ENCODE data around the gene ASTN2. TPM values are rescaled to one million over a fixed set of nuclear protein-coding genes. Genes with fewer than 3 reads are reported as not detected.

Gene ASTN2
- total RNA-seq, 1 experiment from 2014 or later: 25.2 TPM

DNA sequence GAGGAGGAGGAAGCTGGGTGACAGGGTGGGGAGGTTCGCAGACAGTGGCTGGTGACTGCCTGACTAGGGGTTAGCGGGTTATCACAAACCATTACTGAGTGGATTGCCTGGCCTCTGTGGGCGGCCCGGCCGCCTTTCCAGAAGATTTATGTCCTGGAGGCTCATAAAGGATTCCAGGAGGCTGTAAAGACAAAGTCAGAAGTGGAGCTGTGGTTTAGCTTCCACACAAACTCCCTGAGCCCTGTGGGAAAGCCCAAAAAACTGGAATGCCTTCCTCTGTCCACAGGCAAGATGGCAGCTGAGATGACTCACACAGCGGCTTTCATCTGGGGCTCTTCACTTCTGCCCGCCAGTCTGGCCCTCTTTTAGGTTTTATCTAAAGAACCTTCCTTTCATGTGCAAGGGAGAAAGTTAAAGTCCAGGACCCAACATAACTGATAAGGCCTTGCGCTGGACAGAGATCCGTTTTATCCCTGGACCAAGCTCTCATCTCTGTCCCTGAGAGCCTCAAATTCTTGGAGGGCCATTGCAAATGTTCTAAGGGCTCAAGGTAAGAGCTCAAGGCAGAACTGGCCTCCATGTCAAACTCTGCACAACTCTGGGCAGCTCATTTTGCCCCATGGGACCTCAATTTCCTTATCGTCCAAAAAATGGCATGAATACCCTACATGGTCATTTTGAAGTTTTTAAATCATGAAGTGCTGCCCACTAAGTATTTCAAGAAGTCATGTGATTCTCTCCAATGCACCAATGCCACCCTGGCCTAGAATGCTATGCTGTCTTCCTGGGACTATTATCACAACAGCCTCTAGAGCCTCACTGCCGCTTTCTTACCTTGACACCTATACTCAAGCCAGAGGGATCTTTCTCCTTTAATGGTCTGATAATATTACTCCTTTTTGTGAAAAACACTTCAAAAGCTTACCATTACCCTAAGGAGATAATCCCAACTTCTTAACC lies 977.2 kb downstream of the ASTN2 start:
- in situ Hi-C loops (cut with HindIII; ENCODE audit: low sequenced_read_pairs): no loop called here
- no peak for DNase-seq (ENCODE audit: low spot score)

DNA sequence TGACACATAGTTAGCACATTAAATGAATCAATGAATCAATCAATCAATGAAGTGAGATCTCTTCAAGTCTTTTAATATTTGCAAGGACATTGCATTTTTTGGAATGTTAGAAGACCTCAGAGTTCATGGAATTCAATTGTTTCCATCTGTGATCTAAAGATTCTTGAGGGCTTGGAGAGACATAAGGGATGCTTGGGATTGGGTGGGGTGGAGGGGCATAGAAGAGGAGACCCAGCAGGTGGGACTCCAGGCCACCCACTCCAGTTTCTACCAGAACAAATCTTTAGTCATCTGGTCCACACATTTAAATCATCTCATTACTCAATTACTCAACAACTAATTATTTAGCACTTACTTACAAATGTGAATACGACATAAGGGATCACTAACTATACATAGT lies 978.7 kb downstream of the ASTN2 start:
- no peak for DNase-seq (ENCODE audit: low spot score)
- in situ Hi-C loops (cut with HindIII; ENCODE audit: low sequenced_read_pairs): no loop called here

DNA sequence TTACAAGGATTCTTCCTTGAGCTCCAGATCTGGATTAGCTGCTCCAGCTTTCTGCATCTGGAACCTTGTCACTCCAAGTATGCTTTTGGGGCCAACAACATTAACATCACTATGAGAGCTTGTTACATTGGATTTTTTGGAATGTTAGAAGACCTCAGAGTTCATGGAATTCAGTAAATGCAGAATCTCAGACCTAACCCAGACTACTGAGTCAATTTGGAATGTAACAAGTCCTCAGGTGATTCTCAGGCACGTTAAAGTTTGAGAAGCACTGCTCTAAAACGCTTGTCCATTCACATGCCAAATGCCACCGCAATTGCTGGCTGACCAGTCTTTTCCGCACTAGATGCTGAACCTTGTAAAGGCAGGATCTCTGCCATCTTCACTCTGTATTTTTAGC lies 979.2 kb downstream of the ASTN2 start:
- in situ Hi-C loops (cut with HindIII; ENCODE audit: low sequenced_read_pairs): no loop called here
- DNase-seq (ENCODE audit: low spot score): no peak

DNA sequence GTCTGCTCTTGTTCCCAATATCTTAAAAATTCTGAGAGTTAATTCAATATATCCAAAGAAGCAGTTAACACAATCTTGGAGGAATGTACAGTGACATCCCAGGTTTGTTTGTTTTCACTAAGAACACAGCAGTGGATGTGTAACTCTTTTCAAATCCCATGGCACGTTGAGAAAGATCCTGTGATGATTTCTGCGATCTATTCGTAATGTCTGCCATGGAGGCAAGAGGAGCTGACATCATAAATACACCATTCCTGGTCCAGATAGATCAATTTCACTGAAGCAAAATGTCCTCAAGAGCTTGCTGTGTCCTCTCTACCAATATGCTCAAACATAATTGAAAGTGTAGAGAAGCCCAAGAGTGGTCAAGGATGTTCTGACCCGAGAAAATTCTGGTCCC lies 980.5 kb downstream of the ASTN2 start:
- no peak for DNase-seq (ENCODE audit: low spot score)
- in situ Hi-C loops (cut with HindIII; ENCODE audit: low sequenced_read_pairs): no loop called here

DNA sequence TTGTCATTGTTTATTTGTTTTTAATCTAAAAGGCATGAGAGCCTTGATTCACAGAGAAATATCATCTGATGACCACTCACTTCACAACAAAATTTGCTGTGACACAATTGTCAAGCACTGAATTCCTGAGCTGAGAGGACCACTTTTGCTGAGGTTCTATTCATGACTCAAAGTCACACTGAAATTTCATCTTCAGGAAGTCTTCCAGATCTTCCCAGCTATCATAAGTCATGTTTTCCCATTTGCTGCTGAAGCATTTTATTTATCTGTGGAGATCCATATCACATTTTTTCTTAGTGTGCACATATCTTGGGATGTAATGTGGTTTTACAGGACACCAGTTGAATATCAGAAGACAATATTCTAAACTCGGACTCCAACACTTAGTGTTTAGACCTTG lies 982.8 kb downstream of the ASTN2 start:
- DNase-seq (ENCODE audit: low spot score): no peak
- in situ Hi-C loops (cut with HindIII; ENCODE audit: low sequenced_read_pairs): no loop called here

DNA sequence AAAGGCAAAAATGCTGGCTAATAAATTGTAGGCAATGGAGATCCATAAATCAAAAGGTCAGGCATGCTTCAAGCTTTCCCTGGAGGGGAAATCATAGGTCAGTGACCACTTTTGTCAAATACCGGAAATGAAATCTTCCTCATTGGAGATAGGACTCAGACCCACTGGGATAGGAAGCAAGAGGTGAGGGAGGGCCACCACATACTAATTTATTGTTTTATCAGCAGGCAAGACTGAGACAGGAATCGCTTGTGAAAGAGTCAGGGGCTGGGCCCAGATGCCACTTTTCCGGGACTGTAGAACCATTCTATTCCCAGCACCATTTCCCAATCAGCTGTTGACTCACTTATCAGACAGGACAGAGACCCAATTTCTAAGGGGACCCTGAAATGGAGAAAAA lies 984.0 kb downstream of the ASTN2 start:
- in situ Hi-C loops (cut with HindIII; ENCODE audit: low sequenced_read_pairs): no loop called here

DNA sequence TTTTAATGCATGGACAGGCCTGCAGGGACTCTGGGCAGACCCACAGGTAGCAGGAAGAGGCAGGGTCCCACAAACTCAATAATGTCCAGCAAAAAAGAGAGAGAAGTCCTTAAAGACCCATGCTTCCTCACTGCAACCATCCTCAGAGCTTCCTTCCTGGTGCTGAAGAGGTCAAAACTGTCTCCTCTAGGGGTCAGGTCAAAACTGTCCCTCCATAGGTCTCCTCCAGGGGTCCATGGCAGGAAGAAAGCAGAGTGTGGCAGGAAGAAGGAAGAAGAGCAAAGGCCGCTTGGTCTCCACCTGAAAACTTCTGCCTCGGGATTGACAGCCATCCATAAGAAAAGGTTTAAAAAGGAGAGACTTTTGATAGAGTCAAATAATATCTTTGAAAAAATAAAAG lies 989.6 kb downstream of the ASTN2 start:
- in situ Hi-C loops (cut with HindIII; ENCODE audit: low sequenced_read_pairs): no loop called here
- DNase-seq (ENCODE audit: low spot score): no peak

More for the DNA sequence above, 984.0 kb downstream of the ASTN2 start:
- no peak for DNase-seq (ENCODE audit: low spot score)

DNA sequence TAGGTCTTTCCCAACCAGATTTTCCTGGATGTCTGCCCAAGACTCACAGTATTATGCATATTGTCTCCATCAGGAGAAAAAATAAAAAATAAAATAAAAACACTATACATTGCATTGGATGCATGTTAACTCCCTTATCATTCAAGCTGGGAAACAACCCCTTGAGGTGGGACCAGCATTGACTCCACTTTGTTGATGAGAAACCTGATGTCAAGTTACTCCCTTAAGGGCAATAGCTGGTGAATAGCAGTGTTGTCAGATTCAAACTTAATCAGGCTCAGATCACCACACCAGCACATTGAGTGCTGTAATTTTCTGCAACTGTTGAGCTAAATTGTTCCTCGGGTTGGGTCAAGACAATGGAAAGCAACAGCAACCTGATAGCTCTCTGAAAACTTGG lies 991.7 kb downstream of the ASTN2 start:
- DNase-seq (ENCODE audit: low spot score): no peak
- in situ Hi-C loops (cut with HindIII; ENCODE audit: low sequenced_read_pairs): no loop called here

DNA sequence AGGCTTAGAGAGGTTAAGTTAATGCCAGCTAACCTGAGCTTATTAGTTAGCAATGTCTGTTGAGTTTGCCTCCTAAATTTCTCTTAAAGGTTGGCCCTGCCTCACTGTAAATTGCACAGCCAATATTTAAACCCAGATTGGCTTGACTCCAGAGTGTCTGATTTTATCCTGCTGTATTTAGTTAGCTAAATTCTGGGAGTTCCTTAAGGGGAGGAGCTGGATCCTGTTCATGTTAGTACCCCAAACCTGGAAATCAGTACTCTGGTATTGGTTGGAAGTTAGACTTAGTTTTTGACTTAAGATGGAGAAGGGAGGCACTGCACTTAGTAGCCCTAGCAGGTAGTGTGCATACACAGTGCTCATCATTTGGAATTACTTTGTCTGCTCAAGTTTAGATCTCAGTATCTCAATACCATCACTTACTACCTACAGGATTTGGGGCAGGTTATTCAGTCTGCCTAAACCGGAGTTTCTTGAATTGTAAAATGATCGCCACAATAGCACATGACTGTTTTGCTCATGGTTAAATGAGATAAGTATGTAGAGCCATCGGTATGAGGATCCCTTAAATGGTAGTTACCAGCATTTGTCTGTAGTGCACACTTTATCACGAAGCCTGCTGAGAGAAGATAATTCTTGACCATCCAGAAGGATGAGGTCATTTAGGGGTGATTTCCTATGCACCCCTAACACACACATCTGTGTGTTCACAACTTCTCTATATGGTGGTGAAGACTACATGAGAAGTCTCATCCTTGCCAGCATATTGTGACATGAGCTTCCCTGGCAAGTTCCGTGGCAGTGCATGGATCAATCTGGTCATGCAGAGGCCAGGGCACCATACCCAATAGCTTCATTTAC lies 992.5 kb downstream of the ASTN2 start:
- DNase-seq (ENCODE audit: low spot score): no peak
- in situ Hi-C loops (cut with HindIII; ENCODE audit: low sequenced_read_pairs): no loop called here

DNA sequence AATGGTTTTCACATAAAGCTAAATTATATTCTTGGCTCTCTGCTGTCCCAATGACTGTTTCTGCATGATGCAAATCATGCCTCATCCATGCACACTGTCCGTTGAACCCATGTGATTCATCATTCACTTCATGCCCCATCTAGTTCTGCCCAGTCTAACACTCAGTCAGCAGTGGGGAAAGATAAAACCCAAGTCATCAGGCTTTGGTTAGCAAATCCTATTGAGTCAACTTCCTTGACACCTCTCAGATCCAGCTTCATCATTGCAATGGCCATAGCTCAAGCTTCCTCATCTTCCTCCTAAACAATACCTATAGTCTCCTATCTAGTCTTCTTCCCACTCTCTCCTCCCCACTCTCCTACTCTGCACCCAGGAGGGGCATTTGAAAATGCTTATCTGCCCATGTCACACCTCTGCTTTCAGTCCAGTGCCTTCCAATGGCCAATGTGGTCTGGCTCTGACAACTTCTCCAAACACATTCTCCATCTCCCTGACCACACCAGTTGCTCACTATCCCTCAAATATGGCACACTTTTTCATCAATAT lies 993.8 kb downstream of the ASTN2 start:
- in situ Hi-C loops (cut with HindIII; ENCODE audit: low sequenced_read_pairs): no loop called here

DNA sequence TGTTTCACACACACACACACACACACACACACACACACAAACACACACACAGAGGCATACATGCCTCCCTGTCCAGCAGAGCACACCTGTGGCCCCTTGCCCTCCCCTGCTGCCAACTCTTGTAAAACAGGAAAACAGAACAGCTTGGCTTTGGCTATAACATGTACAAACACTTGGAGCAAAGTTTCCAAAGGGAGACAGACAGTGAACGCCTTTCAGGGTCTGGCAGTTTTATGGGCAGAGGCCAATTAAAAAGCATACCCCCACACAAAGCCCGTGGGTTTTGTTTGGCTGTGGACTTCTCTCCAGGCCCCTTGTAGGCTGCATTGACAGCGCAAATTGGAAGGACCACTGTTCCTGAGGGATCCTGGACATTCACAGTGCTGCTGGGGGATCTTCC lies 995.7 kb downstream of the ASTN2 start:
- in situ Hi-C loops (cut with HindIII; ENCODE audit: low sequenced_read_pairs): no loop called here
- DNase-seq (ENCODE audit: low spot score): no peak

More for the DNA sequence above, 993.8 kb downstream of the ASTN2 start:
- no peak for DNase-seq (ENCODE audit: low spot score)

DNA sequence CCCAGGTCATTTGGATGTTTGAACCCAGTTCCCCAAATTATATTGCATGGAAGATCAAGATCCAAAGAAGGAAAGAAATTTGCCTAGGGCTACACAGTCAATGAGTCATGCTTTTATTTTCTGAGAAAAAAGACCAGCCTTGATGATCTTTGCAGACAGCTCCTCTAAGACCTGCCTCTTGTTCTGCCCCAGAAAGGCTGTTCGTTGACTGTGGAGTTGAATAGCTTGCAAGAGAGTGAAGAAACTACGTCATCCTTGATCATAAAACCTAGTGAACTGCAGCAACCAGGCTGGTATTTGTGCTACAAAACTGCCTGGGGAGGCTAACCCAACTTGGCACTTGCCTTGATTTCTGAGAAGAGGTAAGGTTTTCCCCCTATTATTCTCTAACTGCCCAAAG lies 997.4 kb downstream of the ASTN2 start:
- in situ Hi-C loops (cut with HindIII; ENCODE audit: low sequenced_read_pairs): no loop called here
- DNase-seq (ENCODE audit: low spot score): no peak

DNA sequence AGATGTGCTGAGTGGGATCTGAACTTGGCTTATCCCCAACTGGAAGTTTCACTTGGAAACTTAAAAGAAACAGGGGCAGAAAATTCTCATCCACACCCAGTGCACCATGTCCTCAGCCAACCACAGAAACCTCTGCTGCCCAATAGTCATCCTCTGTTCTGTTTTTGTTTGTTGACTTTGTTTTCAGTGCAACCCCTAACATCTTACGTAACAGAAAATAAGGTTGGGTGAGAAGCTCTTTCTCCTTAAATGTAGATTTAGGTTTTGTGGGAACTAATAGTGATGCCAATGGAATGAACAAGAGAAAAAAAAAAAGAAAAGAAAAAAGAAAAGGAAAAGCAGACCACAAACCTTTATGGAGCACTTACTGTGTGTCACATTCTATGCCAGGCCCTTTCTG lies 998.4 kb downstream of the ASTN2 start:
- in situ Hi-C loops (cut with HindIII; ENCODE audit: low sequenced_read_pairs): no loop called here
- DNase-seq (ENCODE audit: low spot score): no peak

DNA sequence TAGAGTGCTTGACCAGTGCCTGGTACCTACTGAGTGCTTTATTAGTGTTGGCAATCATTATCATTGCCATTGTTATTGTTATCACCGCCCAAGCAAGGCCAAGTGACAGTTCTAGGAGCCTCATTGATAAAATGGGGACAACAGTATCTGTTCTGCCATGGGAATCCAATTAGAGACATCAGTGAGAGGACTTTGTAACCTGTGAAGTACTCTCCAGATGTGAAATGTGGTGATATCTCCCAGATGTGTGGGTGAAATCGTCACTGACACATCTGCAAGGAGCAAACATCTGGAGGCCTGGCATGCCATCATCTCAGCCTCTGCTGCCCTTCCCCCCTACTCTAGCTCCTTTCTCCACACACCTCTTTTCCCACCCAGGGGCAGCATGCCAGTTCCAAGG lies 1000.5 kb downstream of the ASTN2 start:
- in situ Hi-C loops (cut with HindIII; ENCODE audit: low sequenced_read_pairs): no loop called here
- no peak for DNase-seq (ENCODE audit: low spot score)

DNA sequence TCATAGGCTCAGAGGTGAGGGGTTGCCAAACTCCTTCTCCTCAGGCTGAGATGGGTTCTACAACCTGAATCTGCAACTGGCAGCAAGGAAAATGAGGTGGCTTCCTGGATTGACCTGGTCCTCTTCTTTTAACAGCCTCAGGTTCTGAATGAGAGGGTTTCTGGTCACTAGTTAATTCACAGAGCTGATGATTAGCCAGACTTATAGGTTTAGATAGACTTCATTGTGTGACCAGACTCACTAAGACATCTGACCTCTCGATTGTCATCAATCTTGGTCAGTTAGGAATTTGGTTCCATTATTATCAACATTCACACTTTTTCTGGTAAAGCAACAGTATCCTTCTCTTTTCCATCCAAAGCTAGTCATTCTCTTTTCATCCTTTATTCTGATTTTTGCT lies 1003.4 kb downstream of the ASTN2 start:
- in situ Hi-C loops (cut with HindIII; ENCODE audit: low sequenced_read_pairs): no loop called here
- no peak for DNase-seq (ENCODE audit: low spot score)

DNA sequence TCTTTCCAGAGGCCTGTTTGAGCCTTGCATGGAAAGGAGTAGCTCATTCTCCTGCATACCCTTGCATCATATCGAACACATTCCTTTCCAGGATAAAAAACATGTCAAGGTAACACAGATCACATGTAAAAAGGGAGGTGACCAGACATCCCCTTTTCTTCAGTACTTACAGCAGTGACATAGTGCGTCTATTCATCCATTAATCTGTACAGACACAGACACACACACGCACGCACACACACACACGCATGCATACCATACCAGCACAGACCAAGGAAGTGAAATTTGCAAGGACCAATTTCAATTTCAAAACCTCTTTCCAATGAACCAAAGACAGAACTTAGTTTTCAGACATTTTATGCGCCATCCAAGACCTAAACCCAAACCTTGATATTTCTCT lies 1005.2 kb downstream of the ASTN2 start:
- in situ Hi-C loops (cut with HindIII; ENCODE audit: low sequenced_read_pairs): no loop called here
- no peak for DNase-seq (ENCODE audit: low spot score)

DNA sequence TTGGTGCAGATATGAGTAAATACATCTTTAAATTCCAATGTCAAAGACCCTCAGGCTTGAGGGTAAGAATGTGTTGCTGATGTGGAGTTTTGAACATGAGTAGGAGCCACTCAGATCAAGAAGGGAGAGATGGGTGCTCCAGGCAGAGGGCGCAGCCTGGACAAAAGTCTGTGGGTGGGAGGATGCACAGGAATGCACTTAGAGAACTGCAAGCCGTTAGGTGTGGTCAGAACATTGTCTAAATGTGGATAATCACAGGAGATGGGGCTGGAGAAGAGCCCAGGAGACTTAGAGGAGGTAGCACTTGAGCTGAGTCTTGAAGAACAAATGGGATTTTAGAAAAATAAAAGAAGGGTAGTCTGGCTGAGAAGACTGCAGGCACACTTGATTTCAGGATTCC lies 1005.7 kb downstream of the ASTN2 start:
- no peak for DNase-seq (ENCODE audit: low spot score)
- in situ Hi-C loops (cut with HindIII; ENCODE audit: low sequenced_read_pairs): no loop called here

DNA sequence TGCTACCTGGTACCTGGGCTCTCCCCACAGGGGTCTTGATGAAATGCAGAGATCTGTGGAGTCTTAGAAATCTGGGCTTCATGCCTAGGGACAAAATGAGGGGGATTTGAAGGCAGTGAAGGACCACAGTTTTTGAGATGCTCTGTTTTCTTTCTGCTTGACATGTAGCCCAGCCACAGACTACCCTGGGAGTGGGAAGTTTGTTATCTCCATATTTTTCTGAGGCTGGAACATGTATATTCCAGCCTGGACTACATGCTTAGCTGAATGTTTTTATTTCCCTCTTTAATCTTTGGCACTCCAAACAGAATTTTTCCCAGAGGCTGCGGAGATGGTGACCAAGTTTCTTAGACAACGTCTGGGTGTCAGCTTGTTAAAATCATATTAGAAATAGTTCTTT lies 1008.4 kb downstream of the ASTN2 start:
- DNase-seq (ENCODE audit: low spot score): no peak
- in situ Hi-C loops (cut with HindIII; ENCODE audit: low sequenced_read_pairs): no loop called here

DNA sequence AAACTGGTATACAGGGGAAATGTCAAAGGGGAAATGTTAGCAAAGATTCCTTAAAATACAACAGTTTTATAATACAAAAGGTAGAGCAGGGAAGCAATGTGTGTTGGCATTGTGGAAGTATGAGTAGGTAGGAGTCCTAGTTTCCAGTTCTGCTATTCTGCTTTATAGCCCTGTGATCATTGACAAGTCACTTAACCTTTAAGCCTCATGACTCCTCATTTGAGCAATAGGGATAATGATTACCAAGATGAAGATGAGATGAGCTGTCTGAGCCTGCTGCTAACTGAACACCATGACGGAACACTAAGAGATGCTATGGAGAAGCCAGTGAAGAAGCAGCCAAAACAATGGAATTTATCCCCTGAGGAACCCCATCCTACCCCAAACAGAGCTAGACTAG lies 1009.5 kb downstream of the ASTN2 start:
- in situ Hi-C loops (cut with HindIII; ENCODE audit: low sequenced_read_pairs): no loop called here
- no peak for DNase-seq (ENCODE audit: low spot score)

DNA sequence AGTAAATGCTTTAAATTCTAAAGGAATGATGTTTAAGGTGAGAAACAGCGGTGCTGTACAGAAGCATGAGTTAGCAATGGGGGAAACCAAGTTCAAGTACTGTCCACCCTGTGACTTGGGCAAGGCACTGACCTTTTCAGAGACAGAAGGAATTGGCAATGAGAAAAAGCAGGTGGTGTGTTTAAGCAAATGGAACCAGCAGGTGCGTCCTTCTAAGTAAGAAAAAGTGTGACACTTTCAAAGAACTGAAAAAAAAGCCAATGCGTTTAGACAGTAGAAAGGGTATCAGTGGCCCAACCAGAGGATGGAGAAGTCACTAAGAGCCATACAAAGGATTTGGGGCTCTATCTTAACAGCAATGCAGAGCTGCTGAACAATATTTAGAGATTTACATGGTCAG lies 1010.6 kb downstream of the ASTN2 start:
- in situ Hi-C loops (cut with HindIII; ENCODE audit: low sequenced_read_pairs): no loop called here
- DNase-seq (ENCODE audit: low spot score): no peak
